ENCODE data around the gene SLC35E1. TPM values are rescaled to one million over a fixed set of nuclear protein-coding genes. Genes with fewer than 3 reads are reported as not detected.

SLC35E1 gene
- total RNA-seq, 1 experiment from 2014 or later = 49.1 TPM

DNA sequence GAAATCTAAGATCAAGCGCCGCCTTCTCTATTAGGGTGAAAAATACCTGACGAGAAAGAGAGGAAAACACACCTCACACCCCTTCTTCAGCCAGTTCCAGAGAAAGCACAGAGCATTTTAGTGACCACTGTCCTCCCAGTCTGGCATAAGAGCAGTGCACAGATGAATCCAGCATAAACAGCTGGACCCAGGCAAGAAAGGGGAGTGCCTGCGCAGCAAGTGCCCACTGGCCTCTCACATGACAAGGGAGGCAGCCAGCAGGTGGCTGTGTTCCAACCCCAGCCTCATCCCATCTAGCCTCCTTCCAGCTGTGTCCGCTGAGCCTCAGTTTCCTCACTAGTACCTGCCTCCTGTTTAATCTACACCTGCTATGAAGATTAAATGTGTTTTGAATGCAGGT, 47.8 kb upstream of the SLC35E1 start (continued):
- TF ChIP-seq SP1 (IDR thresholded peaks at IDR 0.05; ENCODE audit: low read depth) (no peak), MAX (IDR thresholded peaks at IDR 0.05) (no peak)

- H3K27ac ChIP-seq (ENCODE audit: low read depth, low read length) = no peak overlapping the region
- DNase-seq (ENCODE audit: low read depth, low spot score) (no peak), ATAC-seq (no peak)
- POLR2A ChIA-PET = no interaction called here
- H3K27me3 ChIP-seq (ENCODE audit: insufficient read depth, low read length) = no peaks in the 10 kb centered on the region
- H3K9ac ChIP-seq (ENCODE audit: low read length) = no peak overlapping the region
- H3K36me3 ChIP-seq (ENCODE audit: control insufficient read depth in 1 of 2, insufficient read depth in 2 of 2, low read length in 2 of 2) = peaks cover 3 to 6% of the 10 kb centered on the region in 2 experiments; a peak in 2 of 4 replicates
- intact Hi-C loops (cut with micrococcal nuclease) = no loop called here
- H3K4me3 ChIP-seq (replicated peaks in 1 of 2; ENCODE audit: low read depth in 1 of 2, low read length in 2 of 2) = no peak overlapping the region
- TF ChIP-seq EZH2phosphoT487 (IDR thresholded peaks at IDR 0.05; ENCODE audit: borderline replicate concordance) (no peak), YY1 (IDR thresholded peaks at IDR 0.05; ENCODE audit: extremely low read depth, insufficient replicate concordance, low read depth, low read length) (no peak), SIN3A (IDR thresholded peaks at IDR 0.05; ENCODE audit: low read depth) (no peak), RAD21 (IDR thresholded peaks at IDR 0.05; ENCODE audit: low read depth) (no peak), SP1 (IDR thresholded peaks at IDR 0.05; ENCODE audit: low read depth) (no peak), POLR2A (IDR thresholded peaks at IDR 0.05; ENCODE audit: borderline replicate concordance, extremely low read depth, insufficient read depth, insufficient read length) (no peak), FOSL1 (IDR thresholded peaks at IDR 0.05; ENCODE audit: low read depth) (no peak), CBX3 (IDR thresholded peaks at IDR 0.05; ENCODE audit: low read depth) (no peak), EZH2 (IDR thresholded peaks at IDR 0.05) (no peak), SRF (IDR thresholded peaks at IDR 0.05; ENCODE audit: low read depth) (no peak), POLR2AphosphoS5 (IDR thresholded peaks at IDR 0.05; ENCODE audit: low read depth, low read length) (no peak), EGR1 (IDR thresholded peaks at IDR 0.05; ENCODE audit: low read depth) (no peak), MAX (IDR thresholded peaks at IDR 0.05) (no peak), ELF1 (IDR thresholded peaks at IDR 0.05; ENCODE audit: borderline replicate concordance, low read depth) (no peak)
- TF ChIP-seq, protein P1, sequence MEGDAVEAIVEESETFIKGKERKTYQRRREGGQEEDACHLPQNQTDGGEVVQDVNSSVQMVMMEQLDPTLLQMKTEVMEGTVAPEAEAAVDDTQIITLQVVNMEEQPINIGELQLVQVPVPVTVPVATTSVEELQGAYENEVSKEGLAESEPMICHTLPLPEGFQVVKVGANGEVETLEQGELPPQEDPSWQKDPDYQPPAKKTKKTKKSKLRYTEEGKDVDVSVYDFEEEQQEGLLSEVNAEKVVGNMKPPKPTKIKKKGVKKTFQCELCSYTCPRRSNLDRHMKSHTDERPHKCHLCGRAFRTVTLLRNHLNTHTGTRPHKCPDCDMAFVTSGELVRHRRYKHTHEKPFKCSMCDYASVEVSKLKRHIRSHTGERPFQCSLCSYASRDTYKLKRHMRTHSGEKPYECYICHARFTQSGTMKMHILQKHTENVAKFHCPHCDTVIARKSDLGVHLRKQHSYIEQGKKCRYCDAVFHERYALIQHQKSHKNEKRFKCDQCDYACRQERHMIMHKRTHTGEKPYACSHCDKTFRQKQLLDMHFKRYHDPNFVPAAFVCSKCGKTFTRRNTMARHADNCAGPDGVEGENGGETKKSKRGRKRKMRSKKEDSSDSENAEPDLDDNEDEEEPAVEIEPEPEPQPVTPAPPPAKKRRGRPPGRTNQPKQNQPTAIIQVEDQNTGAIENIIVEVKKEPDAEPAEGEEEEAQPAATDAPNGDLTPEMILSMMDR (IDR thresholded peaks at IDR 0.05 in 2 of 3, conservative IDR thresholded peaks at IDR 0.05 in 1 of 3; ENCODE audit: borderline replicate concordance in 1 of 3, insufficient read depth in 1 of 3, low read depth in 2 of 3, low read length in 2 of 3) = no peak
- TF ChIP-seq, protein P2, sequence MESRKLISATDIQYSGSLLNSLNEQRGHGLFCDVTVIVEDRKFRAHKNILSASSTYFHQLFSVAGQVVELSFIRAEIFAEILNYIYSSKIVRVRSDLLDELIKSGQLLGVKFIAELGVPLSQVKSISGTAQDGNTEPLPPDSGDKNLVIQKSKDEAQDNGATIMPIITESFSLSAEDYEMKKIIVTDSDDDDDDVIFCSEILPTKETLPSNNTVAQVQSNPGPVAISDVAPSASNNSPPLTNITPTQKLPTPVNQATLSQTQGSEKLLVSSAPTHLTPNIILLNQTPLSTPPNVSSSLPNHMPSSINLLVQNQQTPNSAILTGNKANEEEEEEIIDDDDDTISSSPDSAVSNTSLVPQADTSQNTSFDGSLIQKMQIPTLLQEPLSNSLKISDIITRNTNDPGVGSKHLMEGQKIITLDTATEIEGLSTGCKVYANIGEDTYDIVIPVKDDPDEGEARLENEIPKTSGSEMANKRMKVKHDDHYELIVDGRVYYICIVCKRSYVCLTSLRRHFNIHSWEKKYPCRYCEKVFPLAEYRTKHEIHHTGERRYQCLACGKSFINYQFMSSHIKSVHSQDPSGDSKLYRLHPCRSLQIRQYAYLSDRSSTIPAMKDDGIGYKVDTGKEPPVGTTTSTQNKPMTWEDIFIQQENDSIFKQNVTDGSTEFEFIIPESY (IDR thresholded peaks at IDR 0.05; ENCODE audit: extremely low read depth, insufficient replicate concordance, low read length) = no peak
- H4K20me1 ChIP-seq (ENCODE audit: insufficient read depth) = 0 out of 2 replicates have a peak, but pooled peaks cover 5% of the 10 kb centered on the region
- H3K9me2 ChIP-seq (ENCODE audit: insufficient read depth) = no peaks in the 10 kb centered on the region
- RAD21 ChIA-PET (ENCODE audit: low non-redundant PET in 1 of 2, low total read pairs in 2 of 2, uncharacterized antibody in 2 of 2, unreplicated experiment in 2 of 2) = no interaction called here
- CTCF ChIA-PET = no interaction called here
- H3K4me2 ChIP-seq (ENCODE audit: low read length) = no peak overlapping the region
- 0 out of 4 replicates have a peak, but pooled peaks cover 0 to 8% of the 10 kb centered on the region in 2 experiments for H3K4me1 ChIP-seq (ENCODE audit: control insufficient read depth in 1 of 2, insufficient read depth in 2 of 2, low read length in 2 of 2)
- H2AFZ ChIP-seq (ENCODE audit: low read depth, low read length, poor library complexity, severe bottlenecking) = no peak overlapping the region
- H3K79me2 ChIP-seq (ENCODE audit: insufficient read depth, low read length) = peaks cover 99% of the 10 kb centered on the region
- H3K9me3 ChIP-seq (ENCODE audit: control insufficient read depth in 1 of 2, insufficient read depth in 1 of 2, low read depth in 1 of 2, low read length in 2 of 2) = no peaks in the 10 kb centered on the region
- BruUV-seq (replicated peaks) = no TSS peak
These were observed 47.2 kb upstream of the SLC35E1 start for GRCh38 chr19:16619457-16619856.
